SKM-1 (cell line): Measurements from ENCODE around the gene TOM1L1.
A peak's percentile ranks its signal among the peaks of the same experiment; 100 is the strongest.

Experiments used
- DNase-seq: peaks from one replicate; lab custom pipeline; 2025; ENCODE audit not compliant: unreplicated experiment; lab: John Stamatoyannopoulos, UW

Gene TOM1L1

GRCh38 chr17:54985476-54985875 is 84.8 kb downstream of the TOM1L1 start:
- no peak for DNase-seq

- no peak for DNase-seq
Measured at GRCh38 chr17:54990118-54990517, 89.5 kb downstream of the TOM1L1 start.

- DNase-seq = no peak
Measured at GRCh38 chr17:54991567-54991966, 90.9 kb downstream of the TOM1L1 start.

- DNase-seq = peak; percentile 30
Measured at GRCh38 chr17:54992797-54993639, 92.4 kb downstream of the TOM1L1 start.

GRCh38 chr17:54996441-54996840 is 95.8 kb downstream of the TOM1L1 start:
- DNase-seq = no peak

- no peak for DNase-seq
Measured at GRCh38 chr17:55002458-55002857, 101.8 kb downstream of the TOM1L1 start.

- DNase-seq = no peak
Measured at GRCh38 chr17:55004484-55004883, 103.8 kb downstream of the TOM1L1 start.

- DNase-seq = no peak
Measured at GRCh38 chr17:55005520-55005919, 104.9 kb downstream of the TOM1L1 start.
